ENCODE data around the gene TNFRSF25. TPM values are rescaled to one million over a fixed set of nuclear protein-coding genes. Genes with fewer than 3 reads are reported as not detected.

TNFRSF25 gene
- total RNA-seq, 1 donor from 2014 or later: 11.4 TPM

- intact Hi-C loops (cut with DNase I): no loop called here
- DNase-seq (ENCODE audit: missing footprints) (no peak), ATAC-seq (peak; percentile 56)
Measured at GRCh38 chr1:6490181-6491080, 24.5 kb upstream of the TNFRSF25 start.

GRCh38 chr1:6489799-6490180 is 23.8 kb upstream of the TNFRSF25 start:
- ATAC-seq (peak; percentile 53), DNase-seq (ENCODE audit: missing footprints) (peak; percentile 83)
- intact Hi-C loops (cut with DNase I): loop anchor here (2.0 to 5.0 kb wide), 2 partner anchors 33 to 158 kb away; no protein-coding TSS in a partner anchor

GRCh38 chr1:6489383-6489765 is 23.4 kb upstream of the TNFRSF25 start:
- no peak for DNase-seq (ENCODE audit: missing footprints)
- intact Hi-C loops (cut with DNase I): loop anchor here (2.0 to 5.0 kb wide), 2 partner anchors 33 to 158 kb away; no protein-coding TSS in a partner anchor

GRCh38 chr1:6488602-6489382 is 22.8 kb upstream of the TNFRSF25 start:
- ATAC-seq (no peak), DNase-seq (ENCODE audit: missing footprints) (no peak)
- intact Hi-C loops (cut with DNase I): loop anchor here (2.0 to 5.0 kb wide), 2 partner anchors 34 to 159 kb away; no protein-coding TSS in a partner anchor

More at GRCh38 chr1:6489383-6489765, 23.4 kb upstream of the TNFRSF25 start:
- no peak for ATAC-seq

- ATAC-seq (no peak), DNase-seq (ENCODE audit: missing footprints) (no peak)
- intact Hi-C loops (cut with DNase I): loop anchor here (2.0 to 5.0 kb wide), 2 partner anchors 35 to 159 kb away; no protein-coding TSS in a partner anchor
Measured at GRCh38 chr1:6487804-6488484, 22.0 kb upstream of the TNFRSF25 start.

GRCh38 chr1:6486433-6487011 is 20.5 kb upstream of the TNFRSF25 start:
- ATAC-seq (peak; percentile 77), DNase-seq (ENCODE audit: missing footprints) (peak; percentile 89)
- intact Hi-C loops (cut with DNase I): loop anchor here (5.0 kb wide), 1 partner anchor 161 kb away; no protein-coding TSS in a partner anchor

GRCh38 chr1:6485168-6486101 is 19.5 kb upstream of the TNFRSF25 start:
- ATAC-seq: no peak
- intact Hi-C loops (cut with DNase I): loop anchor here (5.0 kb wide), 1 partner anchor 162 kb away; no protein-coding TSS in a partner anchor
- DNase-seq (ENCODE audit: missing footprints): no peak

- intact Hi-C loops (cut with DNase I): loop anchor here (5.0 kb wide), 1 partner anchor 163 kb away; no protein-coding TSS in a partner anchor
- DNase-seq (ENCODE audit: missing footprints): no peak
- no peak for ATAC-seq
Measured at GRCh38 chr1:6484826-6485167, 18.8 kb upstream of the TNFRSF25 start.

GRCh38 chr1:6483761-6484117 is 17.8 kb upstream of the TNFRSF25 start:
- intact Hi-C loops (cut with DNase I): no loop called here
- DNase-seq (ENCODE audit: missing footprints) (no peak), ATAC-seq (no peak)

- intact Hi-C loops (cut with DNase I): no loop called here
- DNase-seq (ENCODE audit: missing footprints) (no peak), ATAC-seq (no peak)
Measured at GRCh38 chr1:6483017-6483760, 17.2 kb upstream of the TNFRSF25 start.

GRCh38 chr1:6481820-6482219 is 15.8 kb upstream of the TNFRSF25 start:
- DNase-seq (ENCODE audit: missing footprints): no peak
- ATAC-seq: no peak
- intact Hi-C loops (cut with DNase I): no loop called here

GRCh38 chr1:6477039-6477820 is 11.3 kb upstream of the TNFRSF25 start:
- DNase-seq (ENCODE audit: missing footprints) (no peak), ATAC-seq (no peak)
- intact Hi-C loops (cut with DNase I): no loop called here

GRCh38 chr1:6476483-6476882 is 10.5 kb upstream of the TNFRSF25 start:
- intact Hi-C loops (cut with DNase I): no loop called here
- ATAC-seq (no peak), DNase-seq (ENCODE audit: missing footprints) (no peak)

- peak; percentile 82 for DNase-seq (ENCODE audit: missing footprints)
- intact Hi-C loops (cut with DNase I): no loop called here
- ATAC-seq: peak; percentile 79
Measured at GRCh38 chr1:6475381-6476133, 9.6 kb upstream of the TNFRSF25 start.

- DNase-seq (ENCODE audit: missing footprints) (no peak), ATAC-seq (no peak)
- intact Hi-C loops (cut with DNase I): no loop called here
Measured at GRCh38 chr1:6474815-6475282, 8.9 kb upstream of the TNFRSF25 start.

All from Right ventricle myocardium inferior (tissue), 1 donor.